ENCODE results near the gene SDR39U1.

- TF ChIP-seq, protein P1, sequence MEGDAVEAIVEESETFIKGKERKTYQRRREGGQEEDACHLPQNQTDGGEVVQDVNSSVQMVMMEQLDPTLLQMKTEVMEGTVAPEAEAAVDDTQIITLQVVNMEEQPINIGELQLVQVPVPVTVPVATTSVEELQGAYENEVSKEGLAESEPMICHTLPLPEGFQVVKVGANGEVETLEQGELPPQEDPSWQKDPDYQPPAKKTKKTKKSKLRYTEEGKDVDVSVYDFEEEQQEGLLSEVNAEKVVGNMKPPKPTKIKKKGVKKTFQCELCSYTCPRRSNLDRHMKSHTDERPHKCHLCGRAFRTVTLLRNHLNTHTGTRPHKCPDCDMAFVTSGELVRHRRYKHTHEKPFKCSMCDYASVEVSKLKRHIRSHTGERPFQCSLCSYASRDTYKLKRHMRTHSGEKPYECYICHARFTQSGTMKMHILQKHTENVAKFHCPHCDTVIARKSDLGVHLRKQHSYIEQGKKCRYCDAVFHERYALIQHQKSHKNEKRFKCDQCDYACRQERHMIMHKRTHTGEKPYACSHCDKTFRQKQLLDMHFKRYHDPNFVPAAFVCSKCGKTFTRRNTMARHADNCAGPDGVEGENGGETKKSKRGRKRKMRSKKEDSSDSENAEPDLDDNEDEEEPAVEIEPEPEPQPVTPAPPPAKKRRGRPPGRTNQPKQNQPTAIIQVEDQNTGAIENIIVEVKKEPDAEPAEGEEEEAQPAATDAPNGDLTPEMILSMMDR (IDR thresholded peaks at IDR 0.05; ENCODE audit: low read depth, low read length, poor library complexity, severe bottlenecking) = no peak
- TF ChIP-seq EZH2phosphoT487 (IDR thresholded peaks at IDR 0.05; ENCODE audit: borderline replicate concordance, low read length) = no peak
These were observed 15.6 kb downstream of the SDR39U1 start for GRCh38 chr14:24426912-24427536.
